MM.1S (cell line): ENCODE measurements around the gene DCANP1.

ENCODE experiments used
- EZH2phosphoT487 ChIP-seq: fragments of 300-600 bp; sonication (generic); IDR thresholded peaks from 2 replicates; pipeline ENCODE4 v1.6.1; 2018; ENCODE audit warnings: antibody characterized with exemption, low read length
- TF ChIP-seq, protein P1 (sequence below): fragments of 300-600 bp; sonication (generic); IDR thresholded peaks from 2 replicates; pipeline ENCODE4 v1.5.1; 2016; ENCODE audit warnings: antibody characterized with exemption, low read length, mixed read lengths

DNA sequence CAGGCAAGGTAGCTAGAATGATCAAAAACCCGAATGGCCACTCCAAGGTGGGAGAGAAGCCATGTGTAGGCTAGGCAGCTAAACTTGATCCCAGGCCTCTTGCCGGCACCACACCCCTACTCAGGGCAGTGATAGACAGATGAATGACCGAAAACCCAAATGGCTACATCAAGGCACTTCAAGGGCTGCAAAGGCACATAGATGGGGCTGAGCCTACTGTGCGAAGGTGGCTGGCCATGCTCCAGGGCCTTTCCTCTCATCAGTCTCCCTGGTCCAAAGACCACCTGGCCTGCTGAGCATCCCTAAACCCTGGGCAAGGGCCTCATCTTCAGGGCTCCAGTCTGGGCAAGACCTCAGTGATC, 8.7 kb upstream of the DCANP1 start:
- TF ChIP-seq, protein P1, sequence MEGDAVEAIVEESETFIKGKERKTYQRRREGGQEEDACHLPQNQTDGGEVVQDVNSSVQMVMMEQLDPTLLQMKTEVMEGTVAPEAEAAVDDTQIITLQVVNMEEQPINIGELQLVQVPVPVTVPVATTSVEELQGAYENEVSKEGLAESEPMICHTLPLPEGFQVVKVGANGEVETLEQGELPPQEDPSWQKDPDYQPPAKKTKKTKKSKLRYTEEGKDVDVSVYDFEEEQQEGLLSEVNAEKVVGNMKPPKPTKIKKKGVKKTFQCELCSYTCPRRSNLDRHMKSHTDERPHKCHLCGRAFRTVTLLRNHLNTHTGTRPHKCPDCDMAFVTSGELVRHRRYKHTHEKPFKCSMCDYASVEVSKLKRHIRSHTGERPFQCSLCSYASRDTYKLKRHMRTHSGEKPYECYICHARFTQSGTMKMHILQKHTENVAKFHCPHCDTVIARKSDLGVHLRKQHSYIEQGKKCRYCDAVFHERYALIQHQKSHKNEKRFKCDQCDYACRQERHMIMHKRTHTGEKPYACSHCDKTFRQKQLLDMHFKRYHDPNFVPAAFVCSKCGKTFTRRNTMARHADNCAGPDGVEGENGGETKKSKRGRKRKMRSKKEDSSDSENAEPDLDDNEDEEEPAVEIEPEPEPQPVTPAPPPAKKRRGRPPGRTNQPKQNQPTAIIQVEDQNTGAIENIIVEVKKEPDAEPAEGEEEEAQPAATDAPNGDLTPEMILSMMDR = no peak
- TF ChIP-seq EZH2phosphoT487 = no peak
